Body of pancreas (tissue), 4 donors: ENCODE measurements around the gene TPD52L1.

Experiments
- POLR2A ChIP-seq, 3 donors: fragments of 450-650 bp; IDR thresholded peaks; one replicate each; pipeline ENCODE4 v1.6.1; 2016; ENCODE audit warnings: antibody characterized with exemption in 3 of 3, mild to moderate bottlenecking in 2 of 3
- TF ChIP-seq, protein P1 (sequence below), 7 experiments: fragments of 450-650 bp in 4 of 7; fragments of 200-600 bp in 3 of 7; sonication (generic) in 3 of 7; IDR thresholded peaks; one replicate each; pipeline ENCODE4 v1.5.1; 2016 to 2019; ENCODE audit warnings: antibody characterized with exemption in 7 of 7

DNA sequence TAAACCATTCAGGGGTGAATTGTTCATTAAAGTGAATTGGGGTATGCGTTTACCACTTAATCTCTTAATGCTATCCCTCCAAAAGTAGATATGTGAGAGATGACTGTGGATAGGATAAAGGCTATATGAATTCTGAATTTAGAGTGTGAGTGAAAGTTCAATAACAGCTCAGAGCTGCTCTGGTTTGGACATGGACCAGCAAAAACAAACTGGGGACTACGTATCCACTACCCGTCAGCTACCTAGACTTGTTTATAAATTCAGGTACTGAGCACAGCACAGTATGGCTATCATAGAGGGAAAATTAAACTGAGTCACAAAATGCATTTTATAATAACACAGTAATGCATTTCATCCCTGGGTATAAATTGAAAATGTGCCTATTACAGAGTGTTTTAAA, 103.8 kb downstream of the TPD52L1 start:
- TF ChIP-seq, protein P1, sequence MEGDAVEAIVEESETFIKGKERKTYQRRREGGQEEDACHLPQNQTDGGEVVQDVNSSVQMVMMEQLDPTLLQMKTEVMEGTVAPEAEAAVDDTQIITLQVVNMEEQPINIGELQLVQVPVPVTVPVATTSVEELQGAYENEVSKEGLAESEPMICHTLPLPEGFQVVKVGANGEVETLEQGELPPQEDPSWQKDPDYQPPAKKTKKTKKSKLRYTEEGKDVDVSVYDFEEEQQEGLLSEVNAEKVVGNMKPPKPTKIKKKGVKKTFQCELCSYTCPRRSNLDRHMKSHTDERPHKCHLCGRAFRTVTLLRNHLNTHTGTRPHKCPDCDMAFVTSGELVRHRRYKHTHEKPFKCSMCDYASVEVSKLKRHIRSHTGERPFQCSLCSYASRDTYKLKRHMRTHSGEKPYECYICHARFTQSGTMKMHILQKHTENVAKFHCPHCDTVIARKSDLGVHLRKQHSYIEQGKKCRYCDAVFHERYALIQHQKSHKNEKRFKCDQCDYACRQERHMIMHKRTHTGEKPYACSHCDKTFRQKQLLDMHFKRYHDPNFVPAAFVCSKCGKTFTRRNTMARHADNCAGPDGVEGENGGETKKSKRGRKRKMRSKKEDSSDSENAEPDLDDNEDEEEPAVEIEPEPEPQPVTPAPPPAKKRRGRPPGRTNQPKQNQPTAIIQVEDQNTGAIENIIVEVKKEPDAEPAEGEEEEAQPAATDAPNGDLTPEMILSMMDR (IDR thresholded peaks at IDR 0.05), result no peak
- no peak for TF ChIP-seq POLR2A (IDR thresholded peaks at IDR 0.05)
